Measurements from ENCODE around the gene PAK1.
"Not testable (repeated sequence)": the region's sequence is repeated elsewhere in the genome, so short reads cannot be mapped to it uniquely, and the experiment has no call there.

Gene PAK1

DNA sequence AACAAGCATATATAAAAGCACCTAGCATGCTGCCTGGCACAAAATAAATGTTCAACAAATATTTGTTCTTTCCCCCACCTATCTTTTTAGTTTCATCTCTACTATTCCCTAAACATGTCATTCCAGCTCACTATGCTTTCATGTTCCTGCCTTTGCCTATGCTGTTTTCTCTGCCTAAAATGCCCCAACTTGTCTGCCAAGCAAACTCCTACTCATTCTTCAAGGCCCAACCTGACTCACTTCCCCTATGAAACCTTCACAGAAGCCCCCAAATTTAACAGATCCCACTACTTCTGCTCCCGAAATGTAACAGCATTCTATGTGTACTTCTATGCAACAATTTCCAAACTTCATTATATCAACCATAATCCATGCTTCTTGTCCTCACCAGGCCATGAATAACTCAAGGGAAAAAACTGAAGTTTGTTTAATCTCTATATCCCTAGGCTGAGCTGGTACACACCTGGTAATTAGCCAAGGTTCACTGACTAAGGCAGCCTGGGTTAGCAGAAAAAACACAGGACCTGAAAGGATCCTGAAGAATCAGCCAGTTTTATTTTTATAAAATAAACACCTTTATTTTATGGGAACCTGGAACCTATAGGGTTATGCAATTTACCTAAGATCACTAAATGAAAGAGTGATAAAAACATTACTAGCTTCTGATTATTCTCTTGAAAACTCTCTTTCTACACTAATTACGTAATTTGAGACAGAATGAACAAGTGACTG, 72.2 kb downstream of the PAK1 start:
- DNase-seq (ENCODE audit: low spot score): no peak

DNA sequence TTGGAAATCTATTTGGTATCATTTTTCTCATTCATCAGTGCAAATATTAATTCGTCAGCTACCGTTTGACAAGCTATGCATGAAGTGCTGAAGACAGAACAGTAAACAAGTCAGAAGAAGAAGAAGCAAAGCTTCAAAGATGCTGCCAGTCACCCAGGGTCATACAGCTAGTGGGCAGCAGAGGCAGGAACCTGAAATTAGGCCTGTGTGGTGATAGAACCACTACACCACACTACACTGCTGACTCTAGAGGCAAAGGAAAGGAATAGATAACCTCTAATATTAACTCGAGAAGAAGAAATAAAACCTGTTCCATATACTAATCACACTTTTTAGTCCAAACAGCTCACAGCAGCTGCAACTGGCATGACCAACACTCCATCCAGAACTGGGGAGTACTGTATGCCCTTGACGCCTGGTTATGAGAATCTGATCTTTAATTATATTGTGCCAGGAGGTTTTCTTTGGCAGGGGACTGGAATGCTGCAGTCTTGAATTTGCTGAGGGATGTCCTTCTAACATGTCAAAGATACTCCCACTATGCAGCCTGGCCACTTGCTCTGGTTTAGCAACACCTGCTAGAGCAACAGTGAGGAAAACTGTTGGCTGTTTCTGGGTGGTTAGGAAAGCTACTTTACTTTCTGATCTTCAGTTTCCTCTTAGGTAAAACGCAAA, 73.0 kb downstream of the PAK1 start:
- no peak for DNase-seq (ENCODE audit: low spot score)

DNA sequence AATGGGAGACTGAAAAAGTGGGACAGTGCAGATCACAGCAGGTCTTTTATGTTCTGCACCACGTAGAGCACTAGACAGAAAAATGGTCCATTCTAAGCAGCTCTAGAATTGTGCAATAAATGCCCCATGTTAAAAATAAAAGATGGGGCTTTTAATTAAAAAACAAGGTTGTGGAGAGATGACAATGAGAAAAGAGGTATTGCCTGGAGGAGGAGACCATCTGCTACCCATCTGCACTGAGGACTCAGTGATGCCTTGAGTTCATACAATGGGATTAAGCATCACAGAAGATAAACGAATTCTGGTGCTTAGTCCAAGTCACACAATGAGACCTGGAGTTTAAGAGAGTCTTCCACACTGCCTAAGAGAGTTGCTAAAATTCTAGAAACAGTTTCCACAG, 73.6 kb downstream of the PAK1 start:
- DNase-seq (ENCODE audit: low spot score): no peak

DNA sequence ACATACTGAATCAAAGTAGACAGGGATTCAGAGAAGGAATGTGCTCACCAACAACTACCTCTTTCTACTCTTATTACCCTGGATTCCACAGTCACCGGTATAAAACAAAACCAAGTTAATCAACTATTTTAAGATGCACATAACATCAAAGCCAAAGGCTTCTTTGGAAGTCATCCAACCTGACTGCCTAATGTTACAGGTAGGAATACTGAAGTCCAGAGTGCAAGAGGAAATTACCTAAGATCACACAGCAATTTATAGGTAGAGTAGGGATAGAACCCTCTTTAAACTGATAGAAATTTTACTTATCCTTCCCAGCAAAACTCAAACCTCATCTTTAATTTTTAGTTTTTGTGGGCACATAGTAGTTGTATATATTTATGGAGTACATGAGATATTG, 76.3 kb downstream of the PAK1 start:
- DNase-seq (ENCODE audit: low spot score): no peak

DNA sequence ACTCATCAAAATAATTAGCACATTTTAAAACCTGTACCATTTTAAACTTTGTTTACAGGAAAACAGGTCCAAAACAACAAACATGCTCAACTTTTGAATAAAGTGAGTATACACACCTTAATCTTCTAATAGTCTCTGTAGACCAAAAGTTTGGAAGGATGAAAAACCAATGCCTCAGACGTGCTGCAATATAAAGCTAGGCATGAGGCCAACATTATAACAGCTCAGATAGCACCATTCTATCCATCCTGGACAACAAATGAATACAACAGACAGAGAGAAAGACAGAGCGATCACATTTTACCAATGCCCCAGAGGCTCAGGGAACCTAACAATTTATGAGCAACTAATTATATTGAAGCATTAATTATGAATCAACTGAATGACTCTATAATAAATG, 77.0 kb downstream of the PAK1 start:
- DNase-seq (ENCODE audit: low spot score): no peak

DNA sequence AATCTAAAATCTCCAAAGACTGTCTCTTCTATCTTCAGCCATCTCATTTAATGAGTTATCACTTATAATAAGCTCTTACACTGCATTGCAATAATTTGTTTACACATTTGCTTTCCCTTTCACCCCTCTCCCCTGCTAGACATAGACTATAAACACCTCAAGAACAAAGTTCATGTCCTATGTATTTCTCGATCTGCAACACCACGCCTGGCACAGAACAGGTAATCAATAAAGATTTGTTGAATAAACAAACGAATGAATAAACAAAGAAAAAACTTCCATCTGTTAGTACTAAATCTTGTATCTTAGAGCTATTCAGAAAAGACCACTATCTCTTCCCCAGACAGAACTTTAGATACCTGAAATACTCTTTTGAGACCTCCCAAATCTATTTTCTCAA, 77.6 kb downstream of the PAK1 start:
- no peak for DNase-seq (ENCODE audit: low spot score)

DNA sequence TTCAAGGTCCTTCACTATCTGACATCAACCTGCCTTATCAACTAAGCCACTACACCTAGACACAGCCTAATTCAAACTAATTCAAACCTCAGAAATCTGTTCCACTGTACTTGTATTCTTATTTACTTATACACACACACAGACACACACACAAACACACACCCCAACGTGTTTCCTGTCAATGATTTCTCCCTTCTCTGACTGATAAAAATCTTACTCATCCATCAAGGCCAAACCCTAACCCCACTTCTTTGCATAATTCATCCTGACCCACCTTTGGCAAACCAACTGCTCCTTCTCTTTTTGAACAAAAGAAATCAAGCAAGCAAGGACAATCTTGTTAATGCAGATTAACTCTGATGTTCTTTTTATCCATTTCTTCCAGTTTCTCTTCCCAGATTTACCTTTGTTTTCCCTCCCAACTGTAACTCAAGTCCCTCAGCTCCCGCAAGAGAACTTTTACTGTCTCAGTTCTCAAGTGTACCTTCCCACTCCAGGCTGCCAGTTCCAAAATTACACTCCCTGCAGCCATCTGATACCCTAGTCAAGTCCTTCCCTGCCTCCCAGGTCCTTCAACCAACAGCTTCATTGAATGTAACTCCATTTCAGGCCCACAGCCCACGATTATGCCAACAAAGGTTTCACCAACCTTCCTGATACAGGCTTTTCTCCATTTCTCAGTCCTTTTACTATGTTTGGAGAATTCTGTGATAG, 78.3 kb downstream of the PAK1 start:
- no peak for DNase-seq (ENCODE audit: low spot score)

DNA sequence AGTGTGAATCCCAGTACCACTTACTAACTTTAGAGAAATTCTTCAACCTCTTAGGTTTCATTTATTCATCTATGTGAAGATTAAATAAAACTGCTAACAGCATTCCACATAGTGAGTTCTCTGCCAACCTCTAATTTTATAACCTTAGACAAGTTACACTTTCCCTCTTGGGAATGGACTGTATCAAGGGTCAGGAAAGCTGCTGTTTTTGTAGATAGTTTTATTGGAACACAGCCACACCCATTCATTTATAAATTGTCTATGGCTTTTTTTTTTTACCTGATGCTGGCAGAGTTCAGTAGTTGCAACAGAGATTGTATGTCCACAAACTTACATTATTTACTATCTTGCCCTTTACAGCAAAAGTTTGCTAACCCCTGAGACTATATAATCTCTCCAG, 81.1 kb downstream of the PAK1 start:
- no peak for DNase-seq (ENCODE audit: low spot score)

DNA sequence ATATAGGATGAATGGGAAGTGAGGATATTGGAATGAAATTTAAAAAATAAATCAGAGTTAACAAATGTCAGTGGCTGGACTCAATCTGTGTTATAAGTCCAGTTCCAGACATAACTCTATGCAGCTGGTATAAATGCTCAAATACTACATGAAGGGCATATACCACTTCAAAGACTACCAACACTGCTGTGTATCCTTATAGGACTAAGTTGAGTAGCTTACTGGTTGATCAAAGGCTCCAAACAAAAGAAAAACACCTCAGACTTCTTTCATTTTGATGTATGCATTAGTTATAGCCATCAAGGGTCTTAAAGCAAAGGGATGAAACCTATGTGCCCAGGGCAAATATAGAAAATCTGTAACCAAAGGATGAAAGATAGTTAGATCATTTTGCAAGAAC, 86.2 kb downstream of the PAK1 start:
- DNase-seq (ENCODE audit: low spot score): no peak

DNA sequence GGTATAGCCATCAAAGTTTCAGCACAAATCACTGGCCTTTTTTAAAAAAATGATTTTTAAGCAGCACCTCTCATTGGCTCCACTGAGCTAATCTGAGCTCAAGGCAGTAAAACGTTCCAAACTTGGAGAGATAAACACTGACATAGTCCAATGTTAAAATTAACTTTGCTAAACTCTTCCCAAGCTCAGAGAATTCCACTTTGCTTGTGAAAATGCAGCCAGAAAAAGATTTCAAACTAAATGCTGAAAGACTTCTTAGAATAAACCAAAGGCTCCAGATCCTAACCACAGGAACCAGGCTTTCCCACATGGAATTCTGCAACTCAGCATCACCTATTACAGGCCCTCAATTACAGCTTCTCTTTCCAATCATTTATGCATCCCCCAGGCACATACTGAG, 87.7 kb downstream of the PAK1 start:
- DNase-seq (ENCODE audit: low spot score): no peak

DNA sequence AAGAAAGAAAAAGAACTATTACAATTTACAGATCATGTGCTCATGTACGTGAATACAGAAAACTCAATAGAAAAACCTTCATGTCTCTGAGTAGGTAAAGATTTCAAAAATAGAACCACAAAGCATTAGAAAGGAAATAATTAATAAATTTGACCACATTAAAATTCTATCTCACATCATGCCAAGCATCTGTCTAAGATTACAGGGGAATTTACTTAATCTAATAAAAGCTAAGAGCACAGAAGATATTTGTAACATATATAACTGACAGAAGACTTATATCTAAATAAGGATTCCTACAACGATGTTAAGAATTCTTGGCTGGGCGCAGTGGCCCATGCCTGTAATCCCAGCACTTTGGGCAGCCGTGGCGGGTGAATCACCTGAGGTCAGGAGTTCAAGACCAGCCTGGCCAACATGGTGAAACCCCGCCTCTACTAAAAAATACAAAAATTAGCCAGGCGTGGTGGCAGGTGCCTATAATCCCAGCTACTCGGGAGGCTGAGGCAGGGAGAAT, 88.6 kb downstream of the PAK1 start:
- not testable (repeated sequence) for DNase-seq (ENCODE audit: low spot score)

DNA sequence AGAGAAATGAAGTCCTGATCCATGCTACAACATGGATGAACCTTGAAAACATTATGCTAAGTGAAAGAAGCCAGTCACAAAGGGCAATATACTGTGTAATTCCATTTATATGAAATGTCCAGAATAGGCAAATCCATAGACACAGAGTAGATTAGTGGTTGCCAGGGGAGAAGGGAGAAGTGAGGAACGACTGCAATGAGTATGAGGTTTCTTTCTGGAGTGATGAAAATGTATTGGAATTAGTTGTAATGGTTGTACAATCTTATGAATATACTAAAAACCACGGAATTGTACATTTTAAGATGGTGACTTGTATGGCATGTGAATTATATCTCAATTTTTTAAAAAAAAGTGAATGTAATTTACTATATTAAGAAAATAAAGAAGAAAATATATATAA, 89.3 kb downstream of the PAK1 start:
- no peak for DNase-seq (ENCODE audit: low spot score)

DNA sequence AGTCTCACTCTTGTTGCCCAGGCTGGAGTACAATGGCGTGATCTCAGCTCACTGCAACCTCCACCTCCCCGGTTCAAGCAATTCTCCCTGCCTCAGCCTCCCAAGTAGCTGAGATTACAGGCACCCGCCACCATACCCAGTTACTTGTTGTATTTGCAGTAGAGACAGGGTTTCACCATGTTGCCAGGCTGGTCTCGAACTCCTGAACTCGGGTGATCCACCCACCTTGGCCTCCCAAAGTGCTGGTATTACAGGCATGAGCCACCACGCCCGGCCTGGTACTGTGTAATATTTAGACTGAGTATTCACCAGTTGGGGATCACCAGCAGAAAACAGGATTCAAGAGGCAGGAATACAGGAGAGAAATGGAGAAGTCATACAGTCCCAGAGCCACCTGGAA, 90.5 kb downstream of the PAK1 start:
- DNase-seq (ENCODE audit: low spot score): not testable (repeated sequence)

DNA sequence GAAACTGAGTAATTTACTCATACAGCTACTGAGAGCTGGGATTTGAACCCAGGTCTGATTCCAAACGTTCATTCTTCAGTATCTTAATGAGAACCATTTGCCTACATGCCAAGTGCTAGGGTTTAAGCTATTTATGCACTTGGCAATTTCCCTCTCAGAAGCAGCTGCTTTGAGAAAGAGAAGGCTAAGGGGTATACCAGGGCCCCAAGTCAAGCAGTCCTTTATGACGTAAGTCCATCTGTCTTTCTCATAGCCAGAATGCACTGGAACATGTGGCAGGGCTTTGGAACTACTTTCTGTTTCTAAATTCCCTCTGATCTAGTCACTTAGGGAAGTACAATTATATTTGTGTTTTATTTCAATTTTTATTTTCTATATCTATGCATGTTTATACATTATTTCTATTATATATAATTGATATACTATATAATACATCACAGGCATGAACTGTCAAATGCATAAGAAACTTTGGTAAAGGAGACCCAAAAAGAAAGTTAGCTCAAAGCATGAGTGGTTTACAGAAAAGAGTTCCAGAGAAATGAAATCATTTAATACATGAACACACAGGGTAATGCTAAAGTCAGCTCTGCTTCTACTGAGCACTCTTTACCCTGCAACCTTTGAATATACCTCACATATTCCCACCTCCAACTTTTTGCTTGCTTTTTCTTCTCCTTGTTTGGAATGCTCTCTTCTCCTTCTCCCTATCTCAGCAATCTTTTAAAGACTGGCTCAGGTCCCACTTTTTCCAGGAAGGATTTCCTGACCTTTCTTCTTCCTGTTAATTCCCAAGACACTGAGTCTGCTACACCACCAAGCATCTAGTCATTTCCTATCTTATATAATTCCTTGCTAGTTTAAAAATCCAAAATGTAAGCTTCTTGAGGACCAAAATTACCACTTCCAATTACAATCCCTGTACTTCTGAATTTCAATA, 91.9 kb downstream of the PAK1 start:
- DNase-seq (ENCODE audit: low spot score): no peak

DNA sequence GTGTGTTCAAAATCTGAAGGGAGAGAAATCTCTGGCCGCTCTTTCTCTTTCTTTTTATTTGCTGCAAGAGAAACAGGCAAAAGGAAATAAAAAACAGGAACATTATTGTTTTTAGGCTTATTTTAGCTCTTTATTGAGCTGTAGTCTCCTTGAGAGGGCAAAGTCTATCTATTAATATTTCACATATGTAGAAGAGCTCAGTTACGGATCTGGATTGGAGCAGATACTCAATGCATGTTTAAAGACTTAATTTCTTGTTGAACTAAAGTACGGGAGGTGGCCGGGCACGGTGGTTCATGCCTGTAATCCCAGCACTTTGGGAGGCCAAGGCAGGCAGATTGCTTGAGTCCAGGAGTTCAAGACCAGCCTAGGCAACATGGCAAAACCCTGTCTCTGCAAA, 94.0 kb downstream of the PAK1 start:
- DNase-seq (ENCODE audit: low spot score): no peak

DNA sequence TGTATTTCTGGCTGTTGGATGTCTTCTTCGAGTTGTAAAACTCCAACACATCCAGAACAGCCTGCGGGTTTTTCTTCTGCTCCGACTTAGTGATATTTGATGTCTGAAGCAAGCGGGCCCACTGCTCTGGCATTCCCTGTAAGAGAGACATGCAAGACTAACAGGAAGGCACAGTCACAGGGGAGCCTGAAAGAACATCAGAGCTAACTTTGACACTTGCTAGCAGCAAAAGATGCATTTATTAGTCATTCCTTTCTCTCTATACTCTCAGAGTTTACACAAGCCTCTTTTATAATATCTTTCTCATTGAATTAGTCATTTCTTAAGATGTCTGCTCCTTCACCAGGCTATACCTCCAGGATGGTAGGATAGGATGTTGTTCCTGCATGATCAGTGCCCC, 94.6 kb downstream of the PAK1 start:
- DNase-seq (ENCODE audit: low spot score): peak; percentile 11

DNA sequence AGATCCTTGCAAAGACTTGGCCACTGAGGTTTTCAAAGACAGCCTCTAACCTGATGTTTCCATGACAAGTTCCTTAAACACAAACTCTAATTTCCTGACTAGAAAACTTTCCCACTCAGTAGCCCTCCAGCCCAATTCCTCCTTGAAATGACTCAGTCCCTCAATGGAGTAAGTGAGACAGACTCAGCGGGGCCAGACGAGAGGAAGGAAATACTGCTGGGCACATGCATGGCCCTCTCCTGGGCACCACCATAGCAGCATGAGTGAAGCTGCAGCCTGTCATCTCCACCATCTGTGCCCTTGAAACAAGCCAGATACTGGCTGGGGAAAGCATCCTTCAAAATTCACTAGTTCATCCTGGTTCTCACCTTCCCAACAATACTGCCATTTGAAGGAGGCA, 96.2 kb downstream of the PAK1 start:
- DNase-seq (ENCODE audit: low spot score): no peak

DNA sequence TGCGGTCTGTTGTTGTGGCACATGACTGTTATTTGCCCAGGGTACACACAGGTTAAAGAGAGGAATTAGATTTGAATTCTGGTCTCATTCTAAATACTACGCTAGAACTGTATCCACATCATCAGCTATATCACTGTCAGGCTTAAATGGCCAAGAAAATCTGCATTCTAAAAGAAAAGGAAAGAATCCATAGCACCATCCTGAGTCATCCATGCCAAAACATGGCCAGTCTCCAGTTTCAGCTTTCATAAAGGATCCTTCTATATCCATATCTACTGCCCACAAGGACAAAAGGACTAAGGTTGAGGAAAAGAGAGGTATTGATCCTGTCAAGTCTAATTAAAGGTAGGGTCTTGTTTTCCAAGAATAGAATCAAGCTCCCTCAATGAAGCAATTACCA, 98.8 kb downstream of the PAK1 start:
- no peak for DNase-seq (ENCODE audit: low spot score)

DNA sequence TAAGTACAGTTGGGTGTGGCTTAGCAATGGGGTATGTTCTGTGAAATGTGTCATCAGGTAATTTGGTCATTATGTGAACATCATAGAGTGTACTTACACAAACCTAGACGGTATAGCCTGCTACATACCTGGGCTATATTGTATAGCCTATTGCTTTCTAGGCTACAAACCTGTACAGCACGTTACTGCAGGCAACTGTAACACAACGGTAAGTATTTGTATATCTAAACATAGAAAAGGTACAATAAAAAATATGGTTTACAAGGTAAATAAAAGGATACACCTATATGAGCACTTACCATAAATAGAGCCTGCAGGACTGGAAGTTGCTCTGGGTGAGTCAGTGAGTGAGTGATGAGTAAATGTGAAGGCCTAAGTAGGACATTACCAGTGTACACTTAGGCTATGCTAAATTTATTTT, 99.3 kb downstream of the PAK1 start:
- DNase-seq (ENCODE audit: low spot score): no peak

DNA sequence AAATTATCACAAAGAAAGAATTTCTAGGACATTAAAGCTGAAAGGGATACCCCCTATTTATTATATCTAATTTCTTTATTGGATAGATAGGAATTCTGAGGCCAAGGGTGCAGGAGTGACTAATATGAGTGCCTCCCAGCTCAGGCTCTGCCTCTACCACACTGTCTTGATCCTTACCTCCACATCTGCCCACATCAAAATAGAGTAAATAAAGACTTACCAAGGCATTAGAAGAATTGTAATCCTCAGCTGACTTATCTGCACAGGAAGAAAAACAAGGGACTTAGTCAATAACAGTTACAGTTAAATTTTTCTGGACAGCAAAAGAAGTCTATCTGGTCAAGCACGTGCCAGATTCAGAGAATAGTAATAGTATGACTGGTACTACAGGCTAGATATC, 99.8 kb downstream of the PAK1 start:
- DNase-seq (ENCODE audit: low spot score): no peak

DNA sequence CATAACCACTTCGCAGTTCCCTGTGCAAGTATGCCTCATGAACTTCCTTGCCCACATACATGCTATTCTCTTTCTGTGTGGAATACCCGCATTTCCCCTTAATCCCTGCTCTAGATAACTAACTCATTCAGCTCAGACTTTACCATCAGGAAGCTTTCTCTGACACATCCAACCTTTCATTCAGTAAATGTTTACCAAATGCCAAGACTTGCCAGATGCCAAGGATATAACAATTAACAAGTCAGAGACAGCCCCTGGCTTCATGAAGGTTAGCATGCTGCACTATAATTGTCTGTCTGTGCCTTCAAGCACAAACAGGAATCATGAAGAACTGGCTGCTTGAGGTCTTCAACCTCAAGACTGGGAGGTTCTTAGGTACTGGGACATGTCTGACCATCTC, 101.2 kb downstream of the PAK1 start:
- DNase-seq (ENCODE audit: low spot score): no peak

DNA sequence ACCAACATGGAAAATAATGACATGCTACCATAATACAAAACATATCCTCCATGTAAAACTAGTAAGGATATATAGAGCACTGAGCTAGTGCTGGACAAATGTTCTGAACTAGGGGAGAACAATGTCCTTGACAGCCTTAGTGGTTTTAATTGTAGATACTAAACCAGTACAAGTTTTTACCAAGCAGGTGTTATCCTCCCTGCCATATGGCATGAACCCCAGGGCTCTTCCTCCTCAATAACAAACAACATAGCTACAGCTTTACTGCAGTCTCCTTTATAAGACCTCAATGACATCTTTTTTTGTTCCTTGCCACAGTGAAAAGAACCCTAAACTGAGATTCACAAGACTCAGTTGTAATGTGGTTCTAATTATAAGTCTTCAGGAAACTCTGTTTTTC, 102.2 kb downstream of the PAK1 start:
- DNase-seq (ENCODE audit: low spot score): no peak
